Skin epidermis (tissue), 12 donors: ENCODE measurements around the gene CYS1.
A peak's percentile ranks its signal among the peaks of the same experiment; 100 is the strongest.
"Not testable (repeated sequence)": the region's sequence is repeated elsewhere in the genome, so short reads cannot be mapped to it uniquely, and the experiment has no call there.

Experiments
- H3K27ac ChIP-seq, 21 experiments: fragments of 200-600 bp; sonication (generic) in 11 of 21; one replicate each; pipeline ENCODE4 v1.5.0; 2020; ENCODE audit warnings: mild to moderate bottlenecking in 3 of 21, inconsistent platforms in 2 of 21, moderate library complexity in 2 of 21
- H3K4me3 ChIP-seq, 7 experiments: fragments of 200-600 bp; sonication (generic) in 2 of 7; one replicate each; pipeline ENCODE4 v1.5.0; 2020; ENCODE audit warnings: inconsistent platforms in 2 of 7, mild to moderate bottlenecking in 2 of 7, moderate library complexity in 1 of 7

CYS1 gene

DNA sequence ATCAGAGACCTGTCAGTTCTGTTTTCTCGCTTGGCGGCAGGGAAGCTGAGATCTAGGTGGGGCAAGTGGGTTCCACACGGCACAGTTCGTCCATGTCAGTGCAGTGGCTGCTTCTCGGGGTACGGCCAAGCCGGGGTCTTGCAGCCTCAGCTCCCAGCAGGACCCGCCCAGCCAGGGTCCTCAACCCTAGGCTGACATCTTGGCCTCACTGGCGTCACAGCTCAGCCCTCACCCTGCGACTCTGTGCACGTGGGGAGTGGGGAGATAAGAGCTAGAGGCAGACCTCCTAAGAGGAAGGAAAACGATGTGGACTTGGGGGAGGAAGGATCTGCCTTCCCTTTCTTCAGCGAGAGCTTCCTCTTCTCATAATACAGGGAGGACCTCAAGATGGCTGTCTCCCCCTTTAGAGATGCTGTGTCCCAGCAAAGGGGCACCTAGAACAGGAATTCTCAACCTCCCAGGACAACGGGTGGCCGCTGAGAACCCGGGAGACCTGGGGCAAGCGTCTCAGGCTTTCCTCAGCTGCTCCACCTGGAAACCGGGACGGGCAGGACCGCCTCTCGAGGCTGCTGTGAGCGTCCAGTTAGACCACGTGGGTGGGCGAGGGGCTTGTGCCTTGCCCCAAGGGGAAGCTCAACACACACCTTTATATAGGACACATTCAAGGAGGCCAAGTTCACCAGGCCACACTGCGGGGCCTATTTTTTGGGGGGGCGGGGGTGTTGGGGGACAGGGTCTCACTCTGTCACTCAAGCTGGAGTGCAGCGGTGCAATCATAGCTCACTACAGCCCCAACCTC, 60.4 kb downstream of the CYS1 start:
- H3K27ac ChIP-seq: peak overlapping the region in 7 of 21 experiments; percentile 7 to 52 (median 37)
- H3K4me3 ChIP-seq: no peak overlapping the region

GRCh38 chr2:10019174-10019573, 61.0 kb downstream of the CYS1 start:
- peak overlapping the region in 8 of 21 experiments; percentile 7 to 52 (median 36) for H3K27ac ChIP-seq

DNA sequence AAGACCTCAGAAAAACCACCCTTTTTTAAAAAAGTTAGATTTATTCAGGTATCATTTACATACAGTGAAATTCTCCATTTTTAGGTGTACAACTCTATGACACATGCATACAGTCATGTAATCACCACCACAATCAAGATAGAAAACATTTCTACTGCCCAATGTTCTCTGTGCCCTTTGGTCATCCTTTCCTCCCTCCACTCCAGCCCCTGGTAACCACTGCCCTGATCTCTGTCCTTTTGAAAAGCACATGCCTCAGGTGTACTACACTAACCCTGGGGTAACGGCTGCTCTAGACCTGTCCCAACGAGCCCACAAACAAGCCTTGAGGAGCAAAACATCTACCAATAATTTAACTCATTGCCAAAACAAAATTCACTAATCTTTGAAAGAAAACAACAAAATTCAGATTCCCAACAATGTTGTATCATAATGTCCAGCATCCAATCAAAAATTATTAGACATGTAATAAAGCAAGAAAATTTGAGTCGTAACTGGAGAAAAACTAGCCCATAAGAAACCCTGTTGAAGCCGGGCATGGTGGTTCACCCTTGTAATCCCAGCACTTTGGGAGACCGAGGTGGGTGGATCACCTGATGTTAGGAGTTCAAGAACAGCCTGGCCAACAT, 62.8 kb downstream of the CYS1 start:
- Histone ChIP-seq H3K4me3 (no peak overlapping the region), H3K27ac (no peak overlapping the region)

More at GRCh38 chr2:10019174-10019573, 61.0 kb downstream of the CYS1 start:
- H3K4me3 ChIP-seq: no peak overlapping the region

DNA sequence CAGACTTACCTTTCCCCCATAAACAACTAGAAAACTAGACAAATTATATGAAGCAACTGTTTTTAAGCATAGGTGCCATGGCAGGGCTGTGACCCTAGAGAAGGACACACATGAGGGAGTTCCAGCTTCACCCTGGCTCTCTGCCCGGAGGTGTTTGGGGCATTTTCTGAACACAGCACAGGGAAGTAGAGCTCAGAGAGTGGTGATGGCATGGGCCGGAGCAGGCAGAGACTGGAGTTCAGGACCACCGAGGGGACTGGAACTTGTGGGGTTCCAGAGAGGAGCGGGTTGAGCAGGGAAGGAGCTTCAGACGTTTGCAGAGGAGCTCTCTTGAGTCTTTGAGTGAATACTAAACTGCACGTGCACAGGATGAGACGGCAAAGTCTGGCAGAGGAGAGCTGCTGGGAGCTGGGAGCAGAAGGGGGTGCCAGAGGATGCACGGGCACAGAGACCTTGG, 63.4 kb downstream of the CYS1 start:
- no peak overlapping the region for H3K4me3 ChIP-seq
- no peak overlapping the region for H3K27ac ChIP-seq

DNA sequence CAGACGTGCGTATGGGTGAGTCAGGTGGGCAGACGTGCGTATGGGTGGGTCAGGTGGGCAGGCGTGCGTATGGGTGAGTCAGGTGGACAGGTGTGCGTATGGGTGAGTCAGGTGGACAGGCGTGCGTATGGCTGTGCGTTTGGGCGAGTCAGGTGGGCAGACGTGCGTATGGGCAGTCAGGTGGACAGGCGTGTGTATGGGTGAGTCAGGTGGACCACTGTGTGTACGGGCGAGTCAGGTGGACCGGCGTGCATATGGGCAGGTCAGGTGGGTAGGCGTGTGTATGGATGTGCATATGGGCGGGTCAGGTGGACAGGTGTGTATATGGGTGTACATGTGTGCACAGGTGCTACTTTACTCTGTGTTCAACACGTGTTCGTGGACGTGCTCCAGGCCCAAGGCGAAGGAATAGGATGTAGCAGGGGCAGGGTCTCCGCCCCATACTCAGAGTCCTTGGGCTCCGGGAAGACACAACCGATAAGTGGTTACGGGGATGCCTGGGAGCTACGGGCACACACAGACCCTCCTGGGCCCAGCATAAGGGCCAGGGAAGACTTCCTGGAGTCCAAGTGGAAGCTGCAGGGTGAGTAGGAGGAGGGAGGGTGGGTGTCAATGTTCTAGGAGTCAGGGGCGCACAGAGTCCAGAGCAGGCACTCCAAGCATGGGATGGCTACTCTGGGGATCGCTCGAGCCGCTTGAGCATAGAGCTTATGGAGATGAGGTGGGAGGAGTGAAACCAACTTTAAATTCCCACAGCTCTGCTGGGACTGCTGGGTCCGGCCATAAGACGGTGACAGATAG, 64.0 kb downstream of the CYS1 start:
- H3K27ac ChIP-seq: no peak overlapping the region
- H3K4me3 ChIP-seq: no peak overlapping the region

DNA sequence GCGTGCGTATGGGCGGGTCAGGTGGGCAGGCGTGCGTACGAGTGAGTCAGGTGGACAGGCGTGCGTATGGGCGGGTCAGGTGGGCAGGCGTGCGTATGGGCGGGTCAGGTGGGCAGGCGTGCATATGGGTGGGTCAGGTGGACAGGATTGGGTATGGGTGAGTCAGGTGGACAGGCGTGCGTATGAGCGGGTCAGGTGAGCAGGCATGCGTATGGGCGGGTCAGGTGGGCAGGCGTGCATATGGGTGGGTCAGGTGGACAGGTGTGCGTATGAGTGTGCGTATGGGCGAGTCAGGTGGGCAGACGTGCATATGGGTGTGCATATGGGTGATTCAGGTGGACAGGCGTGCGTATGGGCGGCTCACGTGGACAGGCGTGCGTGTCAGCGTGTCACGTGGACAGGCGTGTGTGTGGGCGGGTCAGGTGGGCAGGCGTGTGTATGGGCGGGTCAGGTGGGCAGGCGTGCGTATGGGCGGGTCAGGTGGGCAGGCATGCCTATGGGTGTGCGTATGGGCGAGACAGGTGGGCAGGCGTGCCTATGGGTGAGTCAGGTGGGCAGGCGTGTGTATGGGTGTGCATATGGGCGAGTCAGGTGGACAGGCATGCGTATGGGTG, 64.7 kb downstream of the CYS1 start:
- not testable (repeated sequence) for H3K4me3 ChIP-seq, H3K27ac ChIP-seq

GRCh38 chr2:10014418-10015190, 65.6 kb downstream of the CYS1 start:
- no peak overlapping the region for H3K4me3 ChIP-seq
- peak overlapping the region in 4 of 21 experiments; percentile 48 to 73 (median 53) for H3K27ac ChIP-seq

GRCh38 chr2:10013651-10014417, 66.4 kb downstream of the CYS1 start:
- peak overlapping the region in 2 of 21 experiments; percentile 49 to 73 for H3K27ac ChIP-seq
- not testable (repeated sequence) for H3K4me3 ChIP-seq

DNA sequence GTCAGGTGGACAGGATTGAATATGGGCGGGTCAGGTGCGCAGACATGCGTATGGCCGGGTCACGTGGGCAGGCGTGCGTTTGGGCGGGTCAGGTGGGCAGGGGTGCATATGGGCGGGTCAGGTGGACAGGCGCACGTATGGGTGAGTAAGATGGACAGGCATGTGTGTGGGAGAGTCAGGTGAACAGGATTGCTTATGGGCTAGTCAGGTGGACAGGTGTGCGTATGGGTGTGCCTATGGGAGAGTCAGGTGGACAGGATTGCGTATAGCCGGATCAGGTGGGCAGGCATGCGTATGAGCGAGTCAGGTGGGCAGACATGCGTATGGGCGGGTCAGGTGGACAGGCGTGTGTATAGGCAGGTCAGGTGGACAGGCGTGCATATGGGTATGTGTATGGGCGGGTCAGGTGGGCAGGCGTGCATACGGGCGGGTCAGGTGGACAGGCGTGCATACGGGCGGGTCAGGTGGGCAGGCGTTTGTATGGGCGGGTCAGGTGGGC, 67.2 kb downstream of the CYS1 start:
- peak overlapping the region in 1 of 21 experiments; percentile 17 for H3K27ac ChIP-seq

GRCh38 chr2:10012366-10012962, 67.7 kb downstream of the CYS1 start:
- H3K27ac ChIP-seq: peak overlapping the region in 1 of 21 experiments; percentile 17
- H3K4me3 ChIP-seq: not testable (repeated sequence)

More for the DNA sequence above, 67.2 kb downstream of the CYS1 start:
- no peak overlapping the region for H3K4me3 ChIP-seq

GRCh38 chr2:10011606-10012325, 68.4 kb downstream of the CYS1 start:
- H3K4me3 ChIP-seq, H3K27ac ChIP-seq: not testable (repeated sequence)

DNA sequence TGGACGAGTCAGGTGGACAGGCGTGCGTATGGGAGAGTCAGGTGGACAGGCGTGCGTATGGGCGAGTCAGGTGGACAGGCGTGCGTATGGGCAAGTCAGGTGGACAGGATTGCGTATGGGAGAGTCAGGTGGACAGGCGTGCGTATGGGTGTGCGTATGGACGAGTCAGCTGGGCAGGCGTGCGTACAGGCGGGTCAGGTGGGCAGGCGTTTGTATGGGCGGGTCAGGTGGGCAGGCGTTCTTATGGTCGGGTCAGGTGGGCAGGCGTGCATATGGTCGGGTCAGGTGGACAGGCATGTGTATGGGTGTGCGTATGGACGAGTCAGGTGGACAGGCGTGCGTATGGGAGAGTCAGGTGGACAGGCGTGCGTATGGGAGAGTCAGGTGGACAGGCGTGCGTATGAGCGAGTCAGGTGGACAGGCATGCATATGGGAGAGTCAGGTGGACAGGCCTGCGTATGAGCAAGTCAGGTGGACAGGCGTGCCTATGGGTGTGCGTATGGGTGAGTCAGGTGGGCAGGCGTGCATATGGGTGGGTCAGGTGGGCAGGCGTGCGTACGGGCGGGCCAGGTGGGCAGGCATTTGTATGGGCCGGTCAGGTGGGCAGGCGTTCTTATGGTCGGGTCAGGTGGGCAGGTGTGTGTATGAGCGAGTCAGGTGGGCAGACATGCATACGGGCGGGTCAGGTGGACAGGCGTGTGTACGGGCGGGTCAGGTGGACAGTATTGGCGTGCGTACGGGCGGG, 69.2 kb downstream of the CYS1 start:
- H3K27ac ChIP-seq: not testable (repeated sequence)

DNA sequence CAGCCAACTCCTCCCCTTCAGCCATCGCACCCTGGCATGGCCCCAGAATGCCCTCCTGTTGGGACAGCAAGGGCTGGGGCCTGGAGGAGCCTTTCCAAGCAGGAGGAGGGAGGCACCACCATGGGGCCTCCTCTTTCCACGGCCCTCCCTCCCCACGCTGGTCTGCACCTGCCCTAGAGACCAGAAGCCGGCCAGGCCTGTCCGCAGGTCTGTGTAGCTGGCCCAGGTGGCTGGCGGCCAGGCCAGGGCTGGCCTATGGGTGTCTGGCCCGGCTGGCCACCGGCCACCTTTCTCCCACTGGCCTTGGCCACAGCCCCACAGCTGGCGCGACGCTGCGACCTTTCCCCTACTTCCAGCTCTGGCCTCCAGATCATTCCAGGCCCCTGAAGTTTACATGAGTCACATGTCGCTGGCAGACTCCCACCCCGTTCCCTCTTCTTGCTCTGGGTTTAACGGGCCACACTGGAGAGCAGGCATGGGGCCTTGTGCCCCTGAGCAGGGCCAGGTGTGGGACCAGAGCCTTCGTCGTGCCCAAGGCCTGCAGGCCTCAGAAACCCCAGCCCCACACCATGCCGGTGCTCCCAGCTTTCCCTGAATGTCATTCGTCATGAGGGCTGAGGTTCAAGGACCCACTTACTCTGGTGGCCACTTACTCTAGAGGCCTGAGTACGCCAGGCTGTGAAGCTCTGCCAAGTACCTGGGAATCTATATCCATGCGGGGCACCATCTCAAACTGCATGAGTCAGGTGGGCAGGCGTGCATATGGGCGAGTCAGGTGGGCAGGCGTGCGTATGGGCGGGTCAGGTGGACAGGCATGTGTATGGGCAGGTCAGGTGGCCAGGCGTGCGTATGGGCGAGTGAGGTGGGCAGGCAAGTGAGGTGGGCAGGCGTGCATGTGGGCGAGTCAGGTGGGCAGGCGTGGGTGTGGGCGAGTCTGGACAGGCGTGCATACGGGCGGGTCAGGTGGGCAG, 70.1 kb downstream of the CYS1 start:
- H3K27ac ChIP-seq: peak overlapping the region in 6 of 21 experiments; percentile 0 to 78 (median 38)
- no peak overlapping the region for H3K4me3 ChIP-seq

More for the DNA sequence above, 69.2 kb downstream of the CYS1 start:
- H3K4me3 ChIP-seq: not testable (repeated sequence)

DNA sequence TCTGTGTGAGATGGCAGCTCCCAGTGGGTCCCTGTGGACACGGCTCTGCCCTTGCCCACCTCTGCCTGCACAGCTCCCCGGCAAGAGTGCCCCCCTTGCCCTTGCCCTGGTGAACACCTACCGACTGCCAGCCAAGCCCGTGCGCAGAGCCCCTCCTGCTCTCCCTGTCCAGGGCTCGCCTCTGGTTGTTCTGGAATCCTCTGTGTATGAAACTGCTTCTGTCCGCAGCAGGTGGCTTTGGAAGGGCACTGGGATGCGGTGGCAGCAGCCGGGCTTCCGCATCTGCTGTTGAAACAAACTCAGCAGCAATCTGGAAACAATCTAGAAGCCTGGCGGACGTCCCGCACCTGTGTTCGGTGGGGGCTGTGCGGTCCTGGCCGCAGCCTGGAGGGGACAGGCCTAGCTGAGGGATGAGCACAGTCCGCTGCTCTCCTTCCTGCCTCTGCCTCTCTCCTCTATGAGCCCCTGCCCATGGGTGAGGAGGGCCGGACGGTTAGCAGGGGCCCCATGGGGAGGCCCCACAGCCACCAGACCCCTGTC, 70.9 kb downstream of the CYS1 start:
- no peak overlapping the region for H3K4me3 ChIP-seq
- peak overlapping the region in 7 of 21 experiments; percentile 0 to 78 (median 34) for H3K27ac ChIP-seq

GRCh38 chr2:10008809-10009176, 71.4 kb downstream of the CYS1 start:
- Histone ChIP-seq H3K27ac (peak overlapping the region in 4 of 21 experiments; percentile 34 to 72 (median 48)), H3K4me3 (no peak overlapping the region)
